CD4-positive, alpha-beta T cell treated with Interleukin-6 for 4 hours (primary cell): Measurements from ENCODE around the gene NRDE2.

Source experiments
- DNase-seq: peaks from one replicate; pipeline ENCODE4 v3.0.0-alpha.2; 2020; ENCODE audit warnings: mixed read lengths

NRDE2 gene

GRCh38 chr14:90331497-90332270 is at the start of gene NRDE2:
TSS of gene NRDE2 (minus strand) at chr14:90331941. CDS start at chr14:90331904, 37 bp downstream.
- DNase-seq, result peak; percentile 99

- peak; percentile 11 for DNase-seq
These were observed 49.5 kb upstream of the NRDE2 start for GRCh38 chr14:90381011-90381786.

DNA sequence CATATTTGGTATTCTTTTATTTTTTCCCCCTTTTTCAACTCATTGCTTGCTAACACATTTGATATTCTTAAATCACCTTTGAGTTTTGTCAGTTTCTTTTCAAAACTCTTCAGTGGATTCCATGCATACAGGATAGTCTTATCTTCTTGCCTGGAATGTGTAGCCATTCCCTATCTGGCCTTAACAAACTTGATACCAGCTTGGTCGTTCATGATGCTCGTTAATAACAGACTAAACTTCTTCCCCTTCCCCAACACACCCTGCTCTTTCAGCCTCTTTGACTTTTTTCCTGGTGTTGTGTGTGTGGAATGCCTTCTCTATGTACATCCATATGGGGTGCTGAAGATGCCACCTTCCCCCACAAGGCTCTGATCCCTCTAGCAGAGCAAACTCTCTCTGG is 47.4 kb upstream of the NRDE2 start:
- DNase-seq, result no peak

GRCh38 chr14:90378249-90378648 is 46.5 kb upstream of the NRDE2 start:
- no peak for DNase-seq

- no peak for DNase-seq
These were observed 44.2 kb upstream of the NRDE2 start for GRCh38 chr14:90375934-90376333.

- no peak for DNase-seq
These were observed 43.1 kb upstream of the NRDE2 start for GRCh38 chr14:90374813-90375212.

- no peak for DNase-seq
These were observed 42.1 kb upstream of the NRDE2 start for GRCh38 chr14:90373887-90374286.

DNA sequence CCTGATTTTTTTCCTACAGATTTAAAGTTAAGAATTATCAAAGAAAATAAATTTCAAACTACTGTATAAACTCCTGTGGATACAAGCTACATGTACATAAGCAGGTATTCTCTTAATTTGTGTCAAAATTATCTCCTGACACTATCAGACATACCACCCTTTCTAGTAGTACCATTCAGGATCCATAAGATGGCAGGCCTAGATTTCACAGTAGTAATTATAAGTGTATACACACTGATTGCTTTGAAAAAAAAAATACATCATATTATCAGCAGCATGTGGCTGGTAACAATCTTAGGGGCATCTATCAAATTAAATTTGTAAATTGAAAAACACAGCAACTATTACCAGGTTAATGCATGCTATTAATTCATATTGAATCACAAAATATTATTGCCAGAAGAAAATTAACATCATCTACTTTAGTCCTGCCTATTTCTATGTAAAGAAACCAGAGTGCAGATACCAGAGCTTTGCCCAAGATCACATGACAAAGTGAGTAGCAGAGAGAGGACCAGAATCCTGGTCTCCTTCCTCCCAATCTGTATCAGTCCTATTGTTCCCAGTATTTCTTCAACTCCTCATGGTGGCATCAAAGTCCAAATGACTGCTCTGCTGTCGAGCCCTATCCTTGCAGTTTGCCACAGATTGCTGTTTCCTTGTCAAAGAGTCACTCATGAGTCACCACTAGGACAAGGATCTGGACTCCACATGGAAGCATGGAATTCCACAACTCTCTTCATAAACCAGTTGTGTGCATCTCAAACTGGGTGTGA is 37.4 kb upstream of the NRDE2 start:
- DNase-seq, result no peak

- DNase-seq, result no peak
These were observed 30.8 kb upstream of the NRDE2 start for GRCh38 chr14:90362558-90362896.

DNA sequence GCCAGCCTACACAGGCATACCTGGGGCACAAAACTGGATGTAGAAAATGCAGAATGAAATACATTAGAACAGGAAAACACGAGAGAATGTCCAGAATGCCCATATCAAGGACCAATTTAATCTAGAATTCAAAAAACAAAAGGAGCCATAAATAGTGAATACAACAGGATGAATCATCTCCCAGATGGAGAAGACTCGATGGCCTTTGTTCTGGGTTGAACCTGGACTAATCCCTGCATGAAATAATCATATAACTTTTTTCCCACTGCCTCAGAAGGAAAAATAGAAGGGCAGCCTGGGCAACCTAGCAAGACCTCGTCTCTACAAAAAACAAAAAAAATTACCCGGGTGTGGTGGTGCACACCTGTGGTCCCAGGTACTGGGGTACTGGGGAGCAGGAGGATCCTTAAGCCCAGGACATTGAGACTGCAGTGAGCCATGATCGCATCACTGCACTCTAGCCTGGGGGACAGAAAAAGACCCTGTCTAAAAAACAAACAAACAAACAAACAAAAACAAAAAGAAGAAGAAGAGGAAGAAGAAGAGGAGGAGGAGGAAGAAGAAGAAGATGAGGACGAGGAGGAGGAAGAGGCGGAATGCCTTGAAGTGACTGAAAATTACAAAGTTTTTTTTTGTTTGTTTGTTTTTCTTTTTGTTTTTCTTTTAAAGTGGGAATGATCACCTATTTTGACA is 30.3 kb upstream of the NRDE2 start:
- no peak for DNase-seq

DNA sequence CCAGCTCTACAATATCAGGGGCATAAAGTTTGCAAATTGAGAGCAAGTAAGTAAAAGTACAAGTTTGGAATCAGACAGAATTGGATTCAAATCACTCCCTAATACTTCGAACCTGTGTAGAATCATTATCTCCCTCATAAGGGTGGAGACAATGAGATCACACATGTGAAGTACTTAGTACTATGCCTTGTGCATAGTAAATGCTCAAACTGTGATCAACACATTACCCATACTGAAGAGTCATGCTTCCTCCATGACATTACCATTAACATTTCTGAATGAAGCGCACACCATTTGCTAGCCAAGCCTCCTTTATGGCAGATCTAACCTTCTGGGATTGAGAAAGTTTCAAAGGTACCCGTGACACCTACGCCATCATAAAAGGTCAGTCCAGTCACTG is 26.6 kb upstream of the NRDE2 start:
- DNase-seq, result no peak

DNA sequence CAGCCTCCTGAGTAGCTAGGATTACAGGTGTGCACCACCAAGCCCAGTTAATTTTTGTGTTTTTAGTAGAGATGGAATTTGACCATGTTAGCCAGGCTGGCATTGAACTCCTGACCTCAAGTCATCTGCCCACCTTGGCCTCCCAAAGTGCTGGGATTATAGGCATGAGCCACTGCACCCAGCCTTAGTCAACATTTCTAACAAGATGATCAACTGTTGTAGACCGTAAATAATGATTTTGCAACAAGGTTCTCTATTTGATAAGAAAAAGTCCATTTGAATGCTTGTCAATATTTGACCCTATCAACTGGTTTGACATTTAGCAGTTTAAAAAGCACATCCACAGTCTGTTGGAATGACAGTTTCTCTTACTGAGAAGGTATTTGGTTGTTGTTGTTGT is 25.2 kb upstream of the NRDE2 start:
- DNase-seq, result no peak

DNA sequence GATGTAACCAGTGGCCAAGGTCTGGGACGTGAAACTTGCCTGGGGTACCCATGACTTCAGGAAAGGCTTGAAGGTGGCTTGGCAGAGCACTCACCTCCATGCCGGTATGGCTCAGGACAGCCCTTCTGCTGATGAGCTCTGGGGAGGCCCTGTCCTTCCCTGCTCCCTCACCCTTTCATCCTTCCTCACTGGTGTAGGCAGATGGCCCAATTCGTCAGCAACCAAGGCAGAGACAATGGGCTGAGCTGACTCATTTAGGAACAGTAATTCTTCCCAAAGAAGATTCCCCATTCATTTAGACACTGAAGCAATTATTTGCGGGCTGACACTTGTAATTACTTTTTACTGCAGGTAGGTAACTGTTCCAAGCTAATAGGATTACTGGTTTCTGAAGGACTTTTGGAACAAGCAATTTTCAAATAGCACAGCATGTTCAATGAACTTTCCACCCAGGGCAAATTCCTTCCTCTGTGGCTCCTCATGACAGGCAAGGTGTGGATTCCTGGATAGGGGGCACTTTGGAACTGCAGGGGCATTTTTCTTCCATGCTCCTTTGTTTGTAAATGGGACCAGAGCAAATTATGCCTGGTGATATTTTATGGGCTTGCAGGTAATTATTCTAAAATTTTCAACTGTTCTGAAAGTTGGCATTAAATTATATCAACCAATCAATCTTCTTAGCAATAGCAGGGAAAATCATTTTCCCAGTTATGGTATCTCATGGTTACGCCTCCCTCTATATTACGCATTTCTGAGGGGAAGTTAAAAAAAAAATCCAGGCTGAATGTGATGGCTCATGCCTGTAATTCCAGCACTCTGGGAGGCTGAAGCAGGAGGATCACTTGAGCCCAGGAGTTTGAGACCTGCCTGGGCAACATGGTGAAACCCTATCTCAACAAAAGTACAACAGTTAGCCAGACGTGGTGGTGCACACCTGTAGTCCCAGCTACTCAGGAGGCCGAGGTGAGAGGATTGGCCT is 24.1 kb upstream of the NRDE2 start:
- DNase-seq, result no peak

DNA sequence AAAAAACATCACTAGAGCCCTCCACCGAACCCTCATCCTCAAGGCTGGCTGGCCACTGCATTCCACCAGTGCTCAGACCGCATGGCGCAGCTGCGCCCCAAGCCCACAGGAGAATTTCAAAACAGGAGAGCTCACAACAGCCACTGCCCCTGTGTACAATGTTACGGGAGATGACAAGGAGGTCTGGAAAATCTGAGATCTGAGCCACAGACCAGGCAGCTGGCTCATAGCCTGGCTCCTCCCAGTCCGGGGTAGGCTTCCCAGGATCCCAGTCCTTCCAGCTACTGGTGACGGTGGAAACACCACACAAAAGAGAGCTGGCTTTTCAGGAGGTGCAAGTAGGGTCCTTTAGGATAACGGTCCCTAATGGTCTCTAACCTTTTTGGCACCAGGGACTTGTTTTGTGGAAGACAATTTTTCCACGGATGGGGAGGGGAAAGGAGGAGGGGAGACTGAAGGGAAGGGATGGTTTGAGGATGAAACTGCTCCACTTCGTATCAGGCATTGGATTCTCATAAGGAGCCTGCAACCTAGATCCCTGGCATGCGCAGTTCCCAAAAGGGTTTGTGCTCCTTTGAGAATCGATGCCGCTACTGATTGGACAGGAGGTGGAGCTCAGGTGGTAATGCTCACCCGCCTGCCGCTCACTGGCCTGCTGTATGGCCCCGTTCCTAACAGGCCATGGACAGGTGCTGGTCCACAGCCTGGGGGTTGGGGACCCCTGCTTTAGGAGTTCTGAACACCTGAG is 23.0 kb upstream of the NRDE2 start:
- DNase-seq, result no peak

- no peak for DNase-seq
These were observed 18.0 kb upstream of the NRDE2 start for GRCh38 chr14:90349739-90350138.

GRCh38 chr14:90348270-90348669 is 16.5 kb upstream of the NRDE2 start:
- DNase-seq, result no peak

- DNase-seq, result no peak
These were observed 13.5 kb upstream of the NRDE2 start for GRCh38 chr14:90345239-90345557.

- DNase-seq, result no peak
These were observed 12.8 kb upstream of the NRDE2 start for GRCh38 chr14:90344331-90345238.

DNA sequence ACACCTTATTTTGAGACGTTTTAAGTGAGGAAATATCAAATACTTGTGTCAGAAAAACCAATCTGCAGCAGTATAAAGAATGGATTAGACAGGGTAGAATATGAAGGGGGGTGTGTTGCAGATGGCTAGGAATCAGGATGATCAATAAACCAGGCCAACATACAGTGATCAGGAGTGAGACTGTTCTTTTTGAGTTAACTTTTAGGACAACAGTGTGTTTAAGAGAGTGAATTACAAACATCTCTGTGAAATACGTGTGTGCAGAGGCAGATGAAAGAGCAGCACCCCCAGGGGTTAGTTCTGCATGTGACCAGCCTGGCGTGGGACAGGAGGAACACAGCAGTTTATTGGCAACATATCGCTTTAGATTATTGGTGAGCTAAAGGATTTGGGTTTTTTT is 10.6 kb upstream of the NRDE2 start:
- no peak for DNase-seq

- no peak for DNase-seq
These were observed 10.0 kb upstream of the NRDE2 start for GRCh38 chr14:90341784-90342183.
